GM19467 (cell line): Measurements from ENCODE around the gene TMC3.

ENCODE experiments used
- ATAC-seq: cut with Tn5 transposase; IDR thresholded peaks from one replicate; pipeline ENCODE4 v1.9.1; 2021; ENCODE audit warnings: mild to moderate bottlenecking, moderate library complexity; ENCODE audit not compliant: unreplicated experiment

The TMC3 gene

GRCh38 chr15:81323944-81324881 lies 49.8 kb downstream of the TMC3 start, which contains the start of gene STARD5:
Gene STARD5 (minus strand): TSS chr15:81324141. CDS start chr15:81324099, 42 bp downstream.
- ATAC-seq: peak; percentile 99

- no peak for ATAC-seq
Observed at GRCh38 chr15:81323559-81323943, 50.5 kb downstream of the TMC3 start.

GRCh38 chr15:81322676-81323253 lies 51.2 kb downstream of the TMC3 start:
- ATAC-seq: no peak

- no peak for ATAC-seq
Observed at GRCh38 chr15:81321667-81322066, 52.3 kb downstream of the TMC3 start.

DNA sequence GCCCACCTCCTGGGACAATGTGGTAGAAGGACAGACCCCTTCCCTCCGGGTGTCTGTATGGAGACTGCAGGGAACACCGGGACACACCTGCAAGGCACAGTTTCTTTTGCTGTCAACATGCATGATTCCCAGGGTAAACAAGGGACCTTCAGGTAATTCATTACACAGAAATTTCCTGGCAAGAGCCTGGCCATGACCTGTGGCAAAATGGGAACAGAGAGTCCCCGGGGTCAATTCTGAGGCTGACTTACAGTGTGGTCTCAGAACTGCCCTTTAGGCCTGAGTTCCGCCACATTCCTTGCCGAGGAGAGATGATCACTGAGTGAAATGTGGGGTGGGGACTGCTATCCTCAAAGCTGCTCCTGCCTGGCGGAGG lies 56.4 kb downstream of the TMC3 start:
- no peak for ATAC-seq

DNA sequence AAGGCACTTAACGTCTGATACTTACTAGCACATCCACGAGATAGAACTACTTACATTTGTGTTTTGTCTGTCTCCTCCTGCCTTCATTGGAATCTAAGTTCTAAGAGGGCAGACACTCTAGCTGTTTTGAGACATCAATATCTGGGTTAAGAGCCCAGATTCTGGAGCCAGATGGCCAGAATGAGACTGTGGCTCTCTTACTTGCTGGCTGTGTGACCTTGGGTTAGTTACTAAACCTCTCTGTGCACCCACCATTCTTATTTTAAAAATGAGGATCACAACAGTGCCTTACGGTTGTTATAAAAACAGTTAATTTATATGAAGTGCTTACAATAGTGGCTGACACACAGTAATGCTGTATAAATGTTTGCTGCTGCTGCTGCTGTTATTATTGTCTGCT lies 57.7 kb downstream of the TMC3 start:
- ATAC-seq: no peak

DNA sequence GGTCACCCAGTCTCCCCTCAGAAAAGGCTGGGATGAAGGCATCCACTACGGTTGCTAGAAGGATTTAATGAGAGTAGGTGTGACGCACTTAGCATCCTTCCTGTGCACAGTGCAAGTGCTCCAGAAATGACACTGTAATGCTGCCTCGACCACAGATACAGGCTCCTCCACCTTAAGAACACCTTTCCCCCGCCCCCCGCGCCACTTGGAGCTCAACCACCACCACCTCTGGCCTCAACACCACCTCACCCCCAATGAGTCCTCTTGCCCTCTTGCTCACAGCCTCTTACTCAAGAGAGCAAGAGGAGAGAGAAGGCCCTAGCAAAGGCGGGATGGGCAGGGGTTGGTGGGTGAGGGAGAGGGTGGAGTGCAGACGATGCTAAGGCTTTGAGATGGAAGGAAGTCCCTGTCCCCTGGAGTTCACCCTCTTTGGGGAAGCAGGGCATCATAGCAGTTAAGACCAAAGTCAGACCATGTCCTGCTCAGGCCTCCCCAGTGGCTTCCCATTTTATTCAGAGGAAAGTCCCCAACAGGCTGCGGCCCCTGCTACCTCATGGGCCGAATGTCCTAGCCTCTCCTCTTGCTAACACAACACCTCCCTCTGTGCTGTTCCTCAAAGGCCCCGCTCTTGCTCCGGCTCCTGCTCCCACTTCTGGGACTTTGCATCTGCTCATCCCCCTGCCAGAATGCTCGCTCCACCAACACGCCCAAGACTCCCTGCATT lies 58.4 kb downstream of the TMC3 start:
- ATAC-seq: no peak

DNA sequence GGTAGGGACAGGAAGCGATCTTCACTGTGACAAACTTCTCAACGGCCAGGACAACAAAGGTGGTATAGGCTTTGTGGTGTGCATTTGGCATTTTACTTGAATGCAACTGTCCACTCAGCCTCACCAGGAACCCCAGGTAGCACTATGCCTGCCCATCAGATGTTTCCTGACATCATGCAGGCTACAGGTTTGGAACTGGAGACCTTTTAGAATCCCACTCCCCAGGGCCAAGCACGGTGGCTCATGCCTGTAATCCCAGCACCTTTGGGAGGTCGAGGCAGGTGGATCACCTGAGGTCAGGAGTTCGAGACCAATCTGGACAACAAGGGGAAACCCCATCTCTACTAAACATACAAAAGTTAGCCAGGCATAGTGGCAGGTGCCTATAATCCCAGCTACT lies 59.6 kb downstream of the TMC3 start:
- no peak for ATAC-seq

DNA sequence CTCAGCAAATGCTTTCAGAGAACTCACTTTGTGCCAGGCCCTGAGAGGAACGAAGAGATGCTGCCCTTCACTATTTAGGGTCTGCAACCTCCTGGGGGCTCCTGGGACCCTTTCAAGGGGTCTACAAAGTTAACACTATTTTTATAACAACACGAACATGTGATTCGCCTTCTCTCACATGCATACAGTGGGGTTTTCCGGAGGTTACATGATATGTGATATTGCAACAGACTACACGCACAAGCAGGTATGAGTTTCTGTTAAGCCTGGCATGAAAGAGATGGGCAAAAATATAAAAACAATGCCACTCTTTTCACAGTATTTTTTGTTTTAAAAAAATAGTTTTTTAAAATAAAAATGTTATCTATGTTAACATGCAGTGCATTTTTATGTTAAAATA lies 60.3 kb downstream of the TMC3 start:
- no peak for ATAC-seq

- ATAC-seq: no peak
Observed at GRCh38 chr15:81312790-81313543, 61.0 kb downstream of the TMC3 start.

DNA sequence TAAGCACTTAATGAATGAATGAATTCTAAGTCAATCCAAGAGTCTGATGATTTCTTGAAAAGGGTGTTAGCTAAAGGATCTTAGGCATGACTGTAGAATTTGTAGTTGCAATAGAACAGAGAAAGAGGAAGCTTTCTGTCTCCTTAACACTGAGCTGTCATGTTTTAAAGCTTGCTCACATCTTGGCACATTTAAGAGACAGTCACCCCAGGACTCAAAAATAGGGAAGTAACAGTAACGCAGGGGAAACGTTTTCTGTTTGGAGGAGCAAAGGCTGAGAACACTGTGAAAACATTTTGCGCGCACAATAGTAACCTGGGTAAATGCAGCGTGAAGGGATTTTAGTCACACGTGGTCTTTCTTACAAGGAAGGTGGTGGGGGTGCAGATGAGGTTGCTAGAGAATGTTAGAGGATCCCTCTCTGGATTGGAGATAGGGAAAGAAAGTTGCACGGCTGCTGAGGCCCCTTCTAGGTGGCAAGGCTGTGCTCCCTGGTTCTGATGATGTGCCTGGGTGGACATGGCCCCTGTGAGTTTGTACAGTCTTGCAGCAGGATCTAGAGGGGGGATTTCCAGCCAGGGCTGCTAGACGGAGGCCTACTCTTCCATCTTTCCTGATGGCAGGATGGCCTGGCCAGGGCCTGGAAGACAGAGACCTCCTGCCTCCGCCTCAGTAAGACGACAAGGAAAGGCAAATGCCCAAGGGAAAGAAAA lies 62.1 kb downstream of the TMC3 start:
- ATAC-seq: no peak

GRCh38 chr15:81310480-81310879 lies 63.5 kb downstream of the TMC3 start:
- no peak for ATAC-seq

DNA sequence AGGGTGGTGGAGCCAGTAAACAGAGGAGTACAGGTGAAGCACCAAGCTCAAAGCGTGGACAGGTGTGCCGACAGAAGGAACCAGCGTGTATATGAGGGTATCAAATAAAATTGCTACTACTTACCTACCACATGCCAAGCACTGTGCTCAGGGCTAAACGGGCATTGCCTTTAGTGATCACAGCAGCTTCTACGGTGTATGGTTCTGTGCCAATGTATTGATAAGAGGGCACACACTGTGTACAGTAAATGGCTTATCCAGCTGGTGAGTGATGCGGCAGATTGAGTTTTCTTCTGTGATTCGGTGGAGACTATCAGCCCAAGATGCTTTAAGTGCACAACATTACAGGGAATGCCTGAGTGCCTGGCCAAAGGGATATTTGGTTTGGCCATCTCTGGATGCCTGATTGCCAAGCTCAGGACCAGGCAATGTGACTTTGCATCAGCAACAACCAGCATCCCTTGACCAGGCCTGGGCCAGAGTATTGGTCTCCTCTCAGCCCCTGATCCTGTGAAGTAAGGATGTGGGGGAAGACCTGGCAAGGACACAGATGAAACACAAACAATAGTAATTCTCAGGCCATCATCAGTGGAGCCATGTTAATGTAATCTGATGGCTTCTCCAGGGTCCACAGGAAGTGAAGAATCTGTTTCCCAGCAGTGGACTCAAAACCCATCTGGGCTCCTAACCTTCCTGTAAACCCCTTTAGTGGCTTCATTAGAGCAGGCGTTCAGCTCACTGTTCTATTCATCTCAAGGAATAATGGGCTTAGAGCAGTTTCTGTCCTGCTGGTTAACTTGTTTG lies 64.2 kb downstream of the TMC3 start:
- ATAC-seq: no peak

DNA sequence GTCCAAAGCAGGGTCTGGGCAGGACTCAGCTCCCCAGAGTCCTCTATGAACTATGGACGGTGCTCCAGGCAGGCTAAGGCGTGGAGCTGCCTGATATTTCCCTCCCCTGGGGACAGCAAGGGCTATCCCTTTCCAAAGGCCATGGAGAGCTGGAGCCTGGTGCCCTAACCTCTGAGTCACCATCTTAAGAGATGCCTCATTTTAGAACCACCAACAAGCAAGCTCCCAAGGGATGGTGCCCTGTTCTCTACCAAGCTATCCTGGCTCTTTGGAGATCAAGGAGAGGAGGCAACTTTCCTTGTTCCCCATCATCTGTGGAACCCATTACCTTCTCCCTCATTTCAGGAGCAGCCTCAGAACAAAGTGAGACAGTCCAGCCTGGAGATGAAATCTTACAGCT lies 65.8 kb downstream of the TMC3 start:
- no peak for ATAC-seq

DNA sequence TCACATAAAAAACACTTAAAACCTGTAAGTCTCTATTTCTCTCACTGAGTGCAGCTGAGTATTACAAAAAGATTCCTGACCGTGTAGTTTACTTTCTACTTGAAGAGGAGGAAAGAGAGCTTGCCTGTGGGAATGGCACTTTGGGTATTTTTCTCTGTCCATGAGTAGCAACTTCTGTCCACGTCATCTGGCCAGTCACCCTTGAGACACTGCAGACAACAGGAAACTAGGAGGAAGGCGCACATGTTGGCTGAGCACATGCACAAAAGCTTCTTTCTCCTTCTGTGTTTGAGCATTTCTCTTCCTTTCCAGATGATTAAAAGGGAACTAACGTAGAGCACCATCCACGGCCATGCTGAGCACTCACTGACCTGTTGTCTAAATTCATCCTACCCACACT lies 69.8 kb downstream of the TMC3 start:
- ATAC-seq: no peak

GRCh38 chr15:81303244-81304225 lies 70.5 kb downstream of the TMC3 start:
- ATAC-seq: no peak

DNA sequence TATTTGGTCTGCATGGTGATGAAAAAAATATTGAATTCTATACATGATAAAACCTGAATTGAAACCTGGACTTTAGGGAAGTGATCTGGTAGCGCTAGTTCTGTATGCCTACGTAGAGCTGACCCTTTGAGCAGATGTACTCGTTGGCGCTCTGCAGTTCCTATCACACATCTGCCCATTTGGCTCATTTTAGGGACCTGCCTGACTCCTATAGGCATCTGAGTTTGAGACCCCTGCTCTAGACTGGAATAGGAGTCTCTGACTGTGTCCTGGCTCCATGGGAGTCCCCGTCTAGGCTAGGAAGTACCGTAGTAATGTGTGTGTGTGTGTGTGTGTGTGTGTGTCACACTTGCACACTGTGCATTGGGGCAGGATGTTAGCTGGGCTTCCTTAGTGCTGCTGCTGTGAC lies 71.3 kb downstream of the TMC3 start:
- ATAC-seq: peak; percentile 13

GRCh38 chr15:81301815-81302399 lies 72.1 kb downstream of the TMC3 start:
- peak; percentile 76 for ATAC-seq
